Vagina (tissue), 2 donors: Measurements from ENCODE around the gene ST6GALNAC3. TPM values are rescaled to one million over a fixed set of nuclear protein-coding genes. Genes with fewer than 3 reads are reported as not detected.

ENCODE experiments used
- DNase-seq, 2 donors: peaks; one replicate each; pipeline ENCODE4 v3.0.0-alpha.2; 2017; ENCODE audit errors: extremely low spot score in 2 of 2
- H3K27ac ChIP-seq: fragments of 200-600 bp; sonication (generic); one replicate; pipeline ENCODE4 v1.5.1; 2019
- H3K27me3 ChIP-seq: fragments of 200-600 bp; sonication (generic); one replicate; pipeline ENCODE4 v1.5.1; 2019
- H3K36me3 ChIP-seq, 2 donors: fragments of 200-600 bp; sonication (generic); one replicate each; pipeline ENCODE4 v1.5.1; 2017 to 2019
- H3K4me1 ChIP-seq: fragments of 200-600 bp; sonication (generic); one replicate; pipeline ENCODE4 v1.5.1; 2019
- H3K4me3 ChIP-seq, 2 donors: fragments of 200-600 bp; sonication (generic); 1 replicate in 1 of 2; 2 replicates in 1 of 2; pipeline ENCODE4 v1.5.1; 2016 to 2019
- H3K9me3 ChIP-seq: fragments of 200-600 bp; sonication (generic); one replicate; pipeline ENCODE4 v1.5.1; 2019
- CTCF ChIP-seq, 3 experiments: fragments of 450-650 bp in 2 of 3; fragments of 200-600 bp in 1 of 3; sonication (generic) in 1 of 3; IDR thresholded peaks; one replicate each; pipeline ENCODE4 v1.5.1; 2017 to 2019; ENCODE audit warnings: antibody characterized with exemption in 3 of 3, mild to moderate bottlenecking in 2 of 3, moderate library complexity in 2 of 3
- POLR2A ChIP-seq, 2 donors: fragments of 450-650 bp; IDR thresholded peaks; one replicate each; pipeline ENCODE4 v1.6.1; 2017; ENCODE audit warnings: antibody characterized with exemption in 2 of 2, mild to moderate bottlenecking in 2 of 2, moderate library complexity in 2 of 2
- POLR2AphosphoS5 ChIP-seq, 2 donors: sonication (generic); formaldehyde crosslinking; IDR thresholded peaks; one replicate each; pipeline ENCODE4 v1.9.0; 2017; ENCODE audit warnings: antibody characterized with exemption in 2 of 2, mild to moderate bottlenecking in 2 of 2, low read depth in 1 of 2; ENCODE audit not compliant: insufficient read depth in 1 of 2
- intact Hi-C: fragments of 100-400 bp; cut with DNase I; formaldehyde crosslinking; loops from one replicate; pipeline ENCODE4 v1.15.1; 2023
- total RNA-seq: library from RNA; depleted of rRNA; stranded (reverse); fragments of >200 nt; gene quantifications from one replicate; pipeline ENCODE4 v1.2.3, GENCODE V29; 2016

Gene ST6GALNAC3
- total RNA-seq, 1 donor from 2014 or later: 21.1 TPM

DNA sequence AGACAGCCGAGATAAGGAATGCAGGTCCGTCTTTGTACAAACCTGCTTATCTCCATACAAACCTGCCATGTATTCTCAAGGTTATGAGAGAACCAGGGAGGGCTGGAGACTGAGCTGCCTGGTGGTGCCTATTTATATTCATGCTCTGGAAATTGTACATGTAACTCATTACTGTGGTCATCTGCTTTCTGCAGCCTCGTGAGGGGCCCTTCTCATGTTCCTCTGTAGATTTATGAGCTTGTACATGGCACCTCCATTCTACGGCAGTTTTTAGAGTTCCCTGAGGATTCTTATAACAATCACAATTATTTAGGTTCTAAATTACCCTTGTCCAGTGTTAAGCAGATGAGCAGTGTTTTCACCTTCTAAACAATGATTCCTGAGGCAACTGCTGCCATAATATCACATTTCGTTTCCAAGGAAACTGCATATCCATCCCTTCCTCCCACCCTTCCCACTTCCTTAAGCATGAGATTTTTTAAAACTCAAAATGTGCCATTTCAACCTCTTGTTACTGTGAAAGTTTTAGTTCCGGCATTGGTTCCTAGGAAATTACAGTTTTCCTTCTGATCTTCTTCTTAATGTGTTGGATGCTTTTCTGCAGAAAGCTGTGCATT, 112.1 kb downstream of the ST6GALNAC3 start:
- intact Hi-C loops: no loop called here
- no peak overlapping the region for H3K27ac ChIP-seq
- DNase-seq: no peak
- TF ChIP-seq POLR2A (IDR thresholded peaks at IDR 0.05) (no peak), CTCF (IDR thresholded peaks at IDR 0.05) (no peak), POLR2AphosphoS5 (IDR thresholded peaks at IDR 0.05; ENCODE audit: insufficient read depth in 1 of 2, low read depth in 1 of 2) (no peak)
- H3K9me3 ChIP-seq: no peaks in the 10 kb centered on the region
- no peaks in the 10 kb centered on the region for H3K36me3 ChIP-seq
- no peaks in the 10 kb centered on the region for H3K4me1 ChIP-seq
- no peak overlapping the region for H3K4me3 ChIP-seq
- no peaks in the 10 kb centered on the region for H3K27me3 ChIP-seq

GRCh38 chr1:76187436-76187835, 112.9 kb downstream of the ST6GALNAC3 start:
- Histone ChIP-seq H3K36me3 (no peaks in the 10 kb centered on the region), H3K27ac (no peak overlapping the region), H3K4me1 (no peaks in the 10 kb centered on the region), H3K27me3 (no peaks in the 10 kb centered on the region), H3K4me3 (no peak overlapping the region), H3K9me3 (no peaks in the 10 kb centered on the region)
- intact Hi-C loops: no loop called here
- TF ChIP-seq POLR2AphosphoS5 (IDR thresholded peaks at IDR 0.05; ENCODE audit: insufficient read depth in 1 of 2, low read depth in 1 of 2) (no peak), CTCF (IDR thresholded peaks at IDR 0.05) (no peak), POLR2A (IDR thresholded peaks at IDR 0.05) (no peak)
- DNase-seq: no peak

- H3K4me1 ChIP-seq: no peaks in the 10 kb centered on the region
- no peak overlapping the region for H3K27ac ChIP-seq
- no peaks in the 10 kb centered on the region for H3K36me3 ChIP-seq
- intact Hi-C loops: no loop called here
- no peaks in the 10 kb centered on the region for H3K27me3 ChIP-seq
- no peak for TF ChIP-seq CTCF (IDR thresholded peaks at IDR 0.05)
- no peak for TF ChIP-seq POLR2AphosphoS5 (IDR thresholded peaks at IDR 0.05; ENCODE audit: insufficient read depth in 1 of 2, low read depth in 1 of 2)
- TF ChIP-seq POLR2A (IDR thresholded peaks at IDR 0.05): no peak
- H3K9me3 ChIP-seq: no peaks in the 10 kb centered on the region
- H3K4me3 ChIP-seq: no peak overlapping the region
- no peak for DNase-seq
Observed at GRCh38 chr1:76189310-76189709, 114.8 kb downstream of the ST6GALNAC3 start.

DNA sequence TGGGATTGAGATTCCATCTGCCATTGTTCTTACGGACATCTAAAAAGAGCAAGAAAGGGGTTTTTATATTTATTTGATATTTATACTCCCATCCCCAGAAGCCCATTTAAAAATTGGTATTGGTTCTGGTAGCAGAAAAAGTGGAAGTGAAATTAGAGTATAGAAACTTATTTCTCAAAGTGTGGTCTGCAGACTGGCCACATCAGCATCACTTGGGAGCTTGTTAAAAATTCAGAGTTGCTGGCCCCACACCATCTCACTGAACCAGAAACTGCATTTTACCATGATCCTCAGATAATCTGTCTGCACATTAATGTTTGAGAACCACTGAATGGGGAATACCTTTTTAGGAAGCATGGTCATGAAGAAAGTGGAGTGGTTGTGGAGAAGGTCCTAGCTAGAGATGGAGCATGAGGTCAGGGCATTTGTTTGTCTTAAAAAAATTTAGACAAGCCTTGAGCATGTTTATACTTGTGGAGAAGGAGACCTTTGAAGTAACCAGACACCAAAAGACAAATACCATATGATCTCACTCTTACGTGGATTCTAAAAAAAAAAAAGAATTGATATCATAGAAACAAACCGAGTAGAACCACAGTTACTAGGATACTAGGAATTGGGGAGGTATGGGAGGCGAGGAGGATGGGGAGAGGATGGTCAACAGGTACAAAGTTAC, 116.3 kb downstream of the ST6GALNAC3 start:
- TF ChIP-seq POLR2AphosphoS5 (IDR thresholded peaks at IDR 0.05; ENCODE audit: insufficient read depth in 1 of 2, low read depth in 1 of 2) (no peak), CTCF (IDR thresholded peaks at IDR 0.05) (no peak), POLR2A (IDR thresholded peaks at IDR 0.05) (no peak)
- Histone ChIP-seq H3K9me3 (no peaks in the 10 kb centered on the region), H3K27me3 (no peaks in the 10 kb centered on the region), H3K4me1 (no peaks in the 10 kb centered on the region), H3K27ac (no peak overlapping the region), H3K4me3 (no peak overlapping the region), H3K36me3 (no peaks in the 10 kb centered on the region)
- intact Hi-C loops: no loop called here
- DNase-seq: no peak

DNA sequence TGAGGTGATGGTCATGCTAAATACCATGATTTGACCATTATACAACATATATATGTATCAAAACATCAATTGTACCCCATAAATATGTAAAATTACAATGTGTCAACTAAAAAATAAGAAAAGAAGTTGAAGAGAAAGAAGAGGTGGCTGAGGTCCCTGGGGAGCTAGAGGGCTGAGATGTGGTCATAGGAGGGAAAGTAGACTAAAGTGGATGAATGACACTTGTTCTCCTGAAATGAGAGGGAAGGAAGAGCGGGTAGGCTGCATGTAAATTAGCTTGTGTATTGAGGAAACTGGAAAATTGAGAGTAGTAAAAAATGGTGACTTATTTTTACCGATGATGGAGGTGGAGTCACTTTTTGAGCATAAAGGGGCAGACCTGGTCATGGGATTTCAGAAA, 117.0 kb downstream of the ST6GALNAC3 start:
- Histone ChIP-seq H3K4me3 (no peak overlapping the region), H3K27ac (no peak overlapping the region), H3K27me3 (no peaks in the 10 kb centered on the region), H3K36me3 (no peaks in the 10 kb centered on the region), H3K9me3 (no peaks in the 10 kb centered on the region), H3K4me1 (no peaks in the 10 kb centered on the region)
- TF ChIP-seq POLR2A (IDR thresholded peaks at IDR 0.05) (no peak), POLR2AphosphoS5 (IDR thresholded peaks at IDR 0.05; ENCODE audit: insufficient read depth in 1 of 2, low read depth in 1 of 2) (no peak), CTCF (IDR thresholded peaks at IDR 0.05) (no peak)
- intact Hi-C loops: no loop called here
- DNase-seq: no peak
